ENCODE results near the gene NCAM1. TPM values are rescaled to one million over a fixed set of nuclear protein-coding genes. Genes with fewer than 3 reads are reported as not detected.

NCAM1 gene
- total RNA-seq, 1 experiment from 2014 or later = 0.95 TPM

DNA sequence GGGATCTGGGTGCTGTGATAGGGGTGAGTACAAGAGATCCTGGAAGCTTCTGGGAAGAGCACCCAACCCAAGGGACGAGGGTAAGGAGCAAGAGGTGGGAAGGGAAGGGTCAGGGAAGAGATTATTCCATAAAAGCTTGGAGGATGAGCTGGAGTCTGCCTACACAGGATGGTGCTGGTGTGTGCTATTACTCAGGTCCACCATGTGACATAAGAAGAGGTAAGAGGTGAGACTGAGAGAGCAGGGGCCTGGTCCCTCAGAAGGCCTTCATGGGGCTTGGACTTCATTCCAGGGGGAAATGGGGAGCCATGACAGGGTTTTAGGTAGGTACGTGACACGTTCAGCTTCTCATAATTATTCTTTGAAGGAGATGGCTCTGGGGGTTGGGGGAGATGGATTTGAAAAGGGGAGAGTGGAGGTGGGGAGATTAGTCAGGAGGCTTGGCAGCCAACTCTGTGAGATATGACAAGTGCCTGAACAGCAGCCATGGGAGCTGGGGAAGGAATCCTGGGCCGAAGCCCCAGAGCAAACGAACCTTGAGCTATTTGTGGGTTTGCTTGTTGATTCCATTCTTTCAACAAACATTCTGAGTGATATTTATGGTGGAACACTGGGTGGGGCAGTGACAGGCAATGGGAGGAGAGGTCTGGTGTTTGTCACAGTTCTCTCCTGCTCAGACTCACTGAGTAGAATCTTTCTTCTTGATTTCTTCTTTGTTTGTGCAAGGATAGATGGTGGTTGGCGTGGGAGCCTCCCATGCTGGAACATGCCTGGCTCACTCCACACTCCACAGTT lies 11.2 kb upstream of the NCAM1 start:
- POLR2A ChIA-PET = no interaction called here
- Histone ChIP-seq H3K4me3 (ENCODE audit: low read depth, low read length) (no peak overlapping the region), H3K4me1 (no peaks in the 10 kb centered on the region), H3K36me3 (ENCODE audit: control insufficient read depth, insufficient read depth, low read length) (no peaks in the 10 kb centered on the region), H3K9me3 (no peaks in the 10 kb centered on the region), H3K27me3 (replicated peaks; ENCODE audit: control insufficient read depth, insufficient read depth, low read length) (0 out of 2 replicates have a peak, but pooled peaks cover 1% of the 10 kb centered on the region)
- no peak for DNase-seq
- Mint-ChIP-seq H3K4me1 (ENCODE audit: low read depth, unreplicated experiment) (no peaks in the 10 kb centered on the region), H3K27ac (ENCODE audit: unreplicated experiment) (no peak overlapping the region), H3K27me3 (ENCODE audit: insufficient read depth, unreplicated experiment) (peaks cover 31% of the 10 kb centered on the region), H3K9me3 (ENCODE audit: unreplicated experiment) (no peaks in the 10 kb centered on the region), H3K36me3 (ENCODE audit: insufficient read depth, unreplicated experiment) (no peaks in the 10 kb centered on the region), H3K4me3 (ENCODE audit: unreplicated experiment) (no peak overlapping the region)
- TF ChIP-seq, protein P1, sequence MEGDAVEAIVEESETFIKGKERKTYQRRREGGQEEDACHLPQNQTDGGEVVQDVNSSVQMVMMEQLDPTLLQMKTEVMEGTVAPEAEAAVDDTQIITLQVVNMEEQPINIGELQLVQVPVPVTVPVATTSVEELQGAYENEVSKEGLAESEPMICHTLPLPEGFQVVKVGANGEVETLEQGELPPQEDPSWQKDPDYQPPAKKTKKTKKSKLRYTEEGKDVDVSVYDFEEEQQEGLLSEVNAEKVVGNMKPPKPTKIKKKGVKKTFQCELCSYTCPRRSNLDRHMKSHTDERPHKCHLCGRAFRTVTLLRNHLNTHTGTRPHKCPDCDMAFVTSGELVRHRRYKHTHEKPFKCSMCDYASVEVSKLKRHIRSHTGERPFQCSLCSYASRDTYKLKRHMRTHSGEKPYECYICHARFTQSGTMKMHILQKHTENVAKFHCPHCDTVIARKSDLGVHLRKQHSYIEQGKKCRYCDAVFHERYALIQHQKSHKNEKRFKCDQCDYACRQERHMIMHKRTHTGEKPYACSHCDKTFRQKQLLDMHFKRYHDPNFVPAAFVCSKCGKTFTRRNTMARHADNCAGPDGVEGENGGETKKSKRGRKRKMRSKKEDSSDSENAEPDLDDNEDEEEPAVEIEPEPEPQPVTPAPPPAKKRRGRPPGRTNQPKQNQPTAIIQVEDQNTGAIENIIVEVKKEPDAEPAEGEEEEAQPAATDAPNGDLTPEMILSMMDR (IDR thresholded peaks at IDR 0.05; ENCODE audit: insufficient read depth in 1 of 2, low read depth in 1 of 2, low read length in 1 of 2, severe bottlenecking in 1 of 2, unreplicated experiment in 1 of 2) = no peak
- BruUV-seq (replicated peaks) = no TSS peak
- intact Hi-C loops (cut with micrococcal nuclease; ENCODE audit: unreplicated experiment) = no loop called here
- CTCF ChIA-PET = interaction anchor here (0.6 kb wide), 1 partner anchor 836 kb away, joined by 3 read pairs; no protein-coding TSS in a partner anchor

DNA sequence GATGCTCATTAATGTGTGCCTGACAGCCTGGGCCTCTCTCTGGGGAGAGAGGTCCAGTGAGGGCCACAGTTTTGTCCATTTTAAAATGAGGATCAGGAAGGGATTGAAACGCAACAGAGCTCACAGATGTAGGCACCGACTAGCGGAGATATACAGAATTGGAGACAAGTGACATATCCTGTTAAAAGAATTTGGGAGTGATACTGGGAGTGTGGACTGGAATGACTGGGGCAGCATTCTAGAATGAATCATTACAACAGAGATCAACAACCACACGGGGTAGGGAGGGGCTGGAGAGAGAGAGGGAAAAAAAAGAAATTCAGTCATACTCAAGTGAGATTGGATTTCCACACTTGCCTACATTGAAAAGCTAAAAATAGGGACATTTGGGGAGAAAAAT lies 2.5 kb upstream of the NCAM1 start:
- no peak overlapping the region for H3K4me3 ChIP-seq (ENCODE audit: low read depth, low read length)
- Mint-ChIP-seq H3K36me3 (ENCODE audit: insufficient read depth, unreplicated experiment) (no peaks in the 10 kb centered on the region), H3K27ac (ENCODE audit: unreplicated experiment) (no peak overlapping the region), H3K4me1 (ENCODE audit: low read depth, unreplicated experiment) (peaks cover 4% of the 10 kb centered on the region), H3K4me3 (ENCODE audit: unreplicated experiment) (no peak overlapping the region), H3K27me3 (ENCODE audit: insufficient read depth, unreplicated experiment) (peaks cover 42% of the 10 kb centered on the region), H3K9me3 (ENCODE audit: unreplicated experiment) (no peaks in the 10 kb centered on the region)
- H3K4me1 ChIP-seq = 0 out of 2 replicates have a peak, but pooled peaks cover 5% of the 10 kb centered on the region
- TF ChIP-seq, protein P1 (IDR thresholded peaks at IDR 0.05; ENCODE audit: insufficient read depth in 1 of 2, low read depth in 1 of 2, low read length in 1 of 2, severe bottlenecking in 1 of 2, unreplicated experiment in 1 of 2) = peak; percentile 25 to 30
- CTCF ChIA-PET = interaction anchor here (1.3 kb wide), 1 partner anchor 370 kb away, joined by 3 read pairs; no protein-coding TSS in a partner anchor
- H3K9me3 ChIP-seq = no peaks in the 10 kb centered on the region
- POLR2A ChIA-PET = interaction anchor here (0.5 kb wide), 1 partner anchor 127 kb away, joined by 14 read pairs; no protein-coding TSS in a partner anchor
- intact Hi-C loops (cut with micrococcal nuclease; ENCODE audit: unreplicated experiment) = no loop called here
- peaks cover 2% of the 10 kb centered on the region for H3K27me3 ChIP-seq (replicated peaks; ENCODE audit: control insufficient read depth, insufficient read depth, low read length)
- no TSS peak for BruUV-seq (replicated peaks)
- H3K36me3 ChIP-seq (ENCODE audit: control insufficient read depth, insufficient read depth, low read length) = no peaks in the 10 kb centered on the region
- peak in 1 of 2 experiments; percentile 19 for DNase-seq

DNA sequence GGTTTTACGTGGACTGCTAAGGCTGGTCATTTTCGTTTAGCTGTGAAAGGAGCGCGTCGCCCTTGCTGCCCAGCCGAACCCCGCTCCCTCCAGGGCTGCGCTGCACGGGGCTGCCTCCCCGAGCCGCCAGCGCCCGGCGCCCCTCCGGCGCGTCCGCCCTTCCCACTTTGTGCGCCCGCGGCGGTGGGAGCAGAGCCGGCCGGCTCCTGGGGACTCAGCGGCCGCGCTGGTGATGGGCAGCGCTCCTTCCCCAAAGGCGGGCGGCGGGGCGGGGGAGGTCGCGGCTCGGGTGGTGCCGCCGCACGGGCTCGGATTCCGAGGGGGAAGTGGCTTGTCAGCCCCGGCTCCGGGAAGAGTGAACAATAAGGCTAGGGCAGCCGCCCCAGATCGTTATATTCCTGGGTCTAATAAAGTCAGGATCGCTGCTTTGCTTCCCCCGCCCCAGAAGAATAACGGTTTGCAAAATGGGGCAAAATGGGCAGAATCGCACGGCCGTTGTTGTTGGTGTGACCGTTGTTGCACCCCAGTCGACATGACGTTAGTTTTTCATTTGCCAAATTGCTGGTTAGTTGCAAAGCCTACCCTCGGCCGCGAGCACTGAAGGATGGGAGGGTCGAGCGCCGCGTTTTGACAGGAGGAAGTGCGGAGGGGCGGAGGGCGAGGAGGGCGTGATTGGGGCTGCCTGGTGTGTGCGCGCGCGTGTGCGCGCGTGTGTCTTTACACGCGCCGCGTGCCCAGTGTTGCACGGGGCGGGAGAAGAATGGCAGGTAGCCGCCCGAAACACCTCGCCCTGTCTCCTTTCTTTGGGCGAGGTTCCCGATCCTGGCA lies 745 bp downstream of the NCAM1 start:
- TF ChIP-seq, protein P1 (IDR thresholded peaks at IDR 0.05; ENCODE audit: insufficient read depth in 1 of 2, low read depth in 1 of 2, low read length in 1 of 2, severe bottlenecking in 1 of 2, unreplicated experiment in 1 of 2) = no peak
- POLR2A ChIA-PET = no interaction called here
- no TSS peak for BruUV-seq (replicated peaks)
- DNase-seq = peak in 1 of 2 experiments; percentile 9
- H3K4me3 Mint-ChIP-seq (ENCODE audit: unreplicated experiment) = peak overlapping the region; percentile 74
- H3K36me3 Mint-ChIP-seq (ENCODE audit: insufficient read depth, unreplicated experiment) = no peaks in the 10 kb centered on the region
- CTCF ChIA-PET = no interaction called here
- peaks cover 2% of the 10 kb centered on the region for H3K27me3 ChIP-seq (replicated peaks; ENCODE audit: control insufficient read depth, insufficient read depth, low read length)
- no peaks in the 10 kb centered on the region for H3K9me3 Mint-ChIP-seq (ENCODE audit: unreplicated experiment)
- peaks cover 47% of the 10 kb centered on the region for H3K27me3 Mint-ChIP-seq (ENCODE audit: insufficient read depth, unreplicated experiment)
- no peaks in the 10 kb centered on the region for H3K9me3 ChIP-seq
- peaks cover 4% of the 10 kb centered on the region for H3K4me1 Mint-ChIP-seq (ENCODE audit: low read depth, unreplicated experiment)
- intact Hi-C loops (cut with micrococcal nuclease; ENCODE audit: unreplicated experiment) = loop anchor here (1.0 to 10.0 kb wide), 2 partner anchors 350 to 367 kb away; no protein-coding TSS in a partner anchor
- no peak overlapping the region for H3K27ac Mint-ChIP-seq (ENCODE audit: unreplicated experiment)
- H3K36me3 ChIP-seq (ENCODE audit: control insufficient read depth, insufficient read depth, low read length) = no peaks in the 10 kb centered on the region
- peak overlapping the region; percentile 36 for H3K4me3 ChIP-seq (ENCODE audit: low read depth, low read length)
- 0 out of 2 replicates have a peak, but pooled peaks cover 5% of the 10 kb centered on the region for H3K4me1 ChIP-seq
